Endodermal cell (in vitro differentiated cells): ENCODE data around the gene RASEF. TPM values are rescaled to one million over a fixed set of nuclear protein-coding genes. Genes with fewer than 3 reads are reported as not detected.

Experiments
- DNase-seq: peaks from one replicate; pipeline ENCODE4 v3.0.0-alpha.2; 2017
- H3K27ac ChIP-seq: 2 replicates; pipeline ENCODE4 v1.5.1; 2013; ENCODE audit warnings: mild to moderate bottlenecking, low read depth, low read length, moderate library complexity
- H3K27me3 ChIP-seq: 2 replicates; pipeline ENCODE4 v1.6.1; 2013; ENCODE audit warnings: mild to moderate bottlenecking, low read length, moderate library complexity; ENCODE audit not compliant: insufficient read depth, control insufficient read depth, poor library complexity, severe bottlenecking
- H3K36me3 ChIP-seq: 2 replicates; pipeline ENCODE4 v1.7.0; 2013; ENCODE audit warnings: mild to moderate bottlenecking, low read length, moderate library complexity; ENCODE audit not compliant: control insufficient read depth, insufficient read depth
- H3K4me1 ChIP-seq: one replicate; pipeline ENCODE4 v1.7.0; 2013; ENCODE audit warnings: low read length; ENCODE audit not compliant: control insufficient read depth, insufficient read depth
- H3K4me3 ChIP-seq: 2 replicates; pipeline ENCODE4 v1.5.1; 2013; ENCODE audit warnings: mild to moderate bottlenecking, low read length, moderate library complexity
- H3K9ac ChIP-seq: 2 replicates; pipeline ENCODE4 v1.6.1; 2013; ENCODE audit warnings: mild to moderate bottlenecking, low read length, moderate library complexity; ENCODE audit not compliant: poor library complexity, severe bottlenecking; ENCODE audit errors: extremely low read depth
- H3K9me3 ChIP-seq: 2 replicates; pipeline ENCODE4 v1.6.1; 2013; ENCODE audit warnings: mild to moderate bottlenecking, low read length, moderate library complexity; ENCODE audit not compliant: control insufficient read depth
- H3K27ac Mint-ChIP-seq: 2 replicates; pipeline ENCODE4 v1.8.0; 2020; ENCODE audit warnings: mixed read lengths
- H3K27me3 Mint-ChIP-seq: 2 replicates; pipeline ENCODE4 v1.8.0; 2021; ENCODE audit warnings: mild to moderate bottlenecking, mixed read lengths; ENCODE audit not compliant: insufficient read depth
- H3K36me3 Mint-ChIP-seq: 2 replicates; pipeline ENCODE4 v1.8.0; 2020; ENCODE audit warnings: low read depth, mixed read lengths
- H3K4me1 Mint-ChIP-seq: 2 replicates; pipeline ENCODE4 v1.8.0; 2020; ENCODE audit warnings: mixed read lengths
- H3K4me3 Mint-ChIP-seq: 2 replicates; pipeline ENCODE4 v1.8.0; 2020; ENCODE audit warnings: mild to moderate bottlenecking, moderate library complexity, mixed read lengths
- H3K9me3 Mint-ChIP-seq: 2 replicates; pipeline ENCODE4 v1.8.0; 2020; ENCODE audit warnings: mild to moderate bottlenecking, mixed read lengths
- WGBS, 2 experiments: methylation state at CpG; one replicate each; pipeline versions ENCODE4 v1.1.5 to v1.1.7; 2013; ENCODE audit warnings: missing lambda C conversion rate in 2 of 2, mixed read lengths in 1 of 2; ENCODE audit not compliant: insufficient coverage in 1 of 2, insufficient read length in 1 of 2; 5-methylcytosine and 5-hydroxymethylcytosine counted together
- total RNA-seq, 2 donors: library from RNA; stranded (reverse); fragmentation: NEBNext Ultra II Directional in 1 of 2; extraction: Animal tissue kit (Norgen Biotek cat#: 25700) in 1 of 2; gene quantifications; 2 replicates in 1 of 2; 3 replicates in 1 of 2; pipeline ENCODE4 v1.2.1, GENCODE V29; 2021
- TF ChIP-seq, protein P1 (sequence below): fragments of 200-600 bp; sonication (generic); conservative IDR thresholded peaks from 2 replicates; pipeline ENCODE4 v1.5.0; 2021; ENCODE audit warnings: antibody characterized with exemption, mild to moderate bottlenecking

RASEF gene
- total RNA-seq, 2 donors from 2014 or later = 1.1 to 1.7 TPM

GRCh38 chr9:83030391-83031107, 32.4 kb downstream of the RASEF start:
- Mint-ChIP-seq H3K36me3 (no peaks in the 10 kb centered on the region), H3K27ac (no peak overlapping the region), H3K27me3 (no peaks in the 10 kb centered on the region), H3K4me1 (no peaks in the 10 kb centered on the region), H3K9me3 (no peaks in the 10 kb centered on the region), H3K4me3 (no peak overlapping the region)
- TF ChIP-seq, protein P1, sequence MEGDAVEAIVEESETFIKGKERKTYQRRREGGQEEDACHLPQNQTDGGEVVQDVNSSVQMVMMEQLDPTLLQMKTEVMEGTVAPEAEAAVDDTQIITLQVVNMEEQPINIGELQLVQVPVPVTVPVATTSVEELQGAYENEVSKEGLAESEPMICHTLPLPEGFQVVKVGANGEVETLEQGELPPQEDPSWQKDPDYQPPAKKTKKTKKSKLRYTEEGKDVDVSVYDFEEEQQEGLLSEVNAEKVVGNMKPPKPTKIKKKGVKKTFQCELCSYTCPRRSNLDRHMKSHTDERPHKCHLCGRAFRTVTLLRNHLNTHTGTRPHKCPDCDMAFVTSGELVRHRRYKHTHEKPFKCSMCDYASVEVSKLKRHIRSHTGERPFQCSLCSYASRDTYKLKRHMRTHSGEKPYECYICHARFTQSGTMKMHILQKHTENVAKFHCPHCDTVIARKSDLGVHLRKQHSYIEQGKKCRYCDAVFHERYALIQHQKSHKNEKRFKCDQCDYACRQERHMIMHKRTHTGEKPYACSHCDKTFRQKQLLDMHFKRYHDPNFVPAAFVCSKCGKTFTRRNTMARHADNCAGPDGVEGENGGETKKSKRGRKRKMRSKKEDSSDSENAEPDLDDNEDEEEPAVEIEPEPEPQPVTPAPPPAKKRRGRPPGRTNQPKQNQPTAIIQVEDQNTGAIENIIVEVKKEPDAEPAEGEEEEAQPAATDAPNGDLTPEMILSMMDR = no peak
- Histone ChIP-seq H3K9me3 (no peaks in the 10 kb centered on the region), H3K27ac (no peak overlapping the region), H3K36me3 (no peaks in the 10 kb centered on the region), H3K27me3 (no peaks in the 10 kb centered on the region), H3K4me1 (no peaks in the 10 kb centered on the region), H3K4me3 (no peak overlapping the region), H3K9ac (no peak overlapping the region)
- WGBS, 2 experiments = 89 to 99% methylated on average over 5 to 6 of the region's 6 CpGs
- DNase-seq = no peak

DNA sequence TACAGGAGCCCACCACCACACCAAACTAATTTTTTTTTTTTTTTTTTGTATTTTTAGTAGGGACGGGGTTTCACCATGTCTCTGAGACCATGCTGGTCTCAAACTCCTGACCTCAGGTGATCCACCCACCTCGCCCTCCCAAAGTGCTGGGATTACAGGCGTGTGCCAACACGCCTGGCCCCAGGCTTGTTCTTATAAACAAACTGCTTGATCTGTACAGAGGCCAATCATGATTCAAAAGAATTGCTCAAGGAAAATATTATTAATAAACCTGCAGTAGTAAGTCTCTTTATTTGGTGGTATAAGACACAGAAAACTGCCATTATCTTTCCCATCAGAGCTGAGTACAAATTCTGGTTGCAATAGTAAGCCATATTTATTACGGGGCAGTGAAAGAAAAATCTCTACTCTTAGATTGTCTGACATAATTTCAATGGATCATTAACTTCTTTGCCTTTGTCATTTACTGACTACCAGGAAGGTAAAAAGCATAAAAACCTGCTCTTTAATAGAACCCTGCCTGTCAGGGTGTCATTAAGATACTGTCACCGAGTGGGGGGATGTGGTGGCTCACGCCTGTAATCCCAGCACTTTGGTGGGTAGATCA, 33.3 kb downstream of the RASEF start:
- no peak overlapping the region for H3K27ac Mint-ChIP-seq
- H3K4me1 Mint-ChIP-seq = no peaks in the 10 kb centered on the region
- no peak overlapping the region for H3K9ac ChIP-seq
- no peaks in the 10 kb centered on the region for H3K9me3 Mint-ChIP-seq
- H3K4me3 Mint-ChIP-seq = no peak overlapping the region
- no peaks in the 10 kb centered on the region for H3K36me3 ChIP-seq
- no peak overlapping the region for H3K4me3 ChIP-seq
- H3K4me1 ChIP-seq = no peaks in the 10 kb centered on the region
- TF ChIP-seq, protein P1 = no peak
- no peak overlapping the region for H3K27ac ChIP-seq
- no peaks in the 10 kb centered on the region for H3K36me3 Mint-ChIP-seq
- no peaks in the 10 kb centered on the region for H3K27me3 ChIP-seq
- WGBS, 2 experiments = 85 to 97% methylated on average over 7 of the region's 7 CpGs
- no peaks in the 10 kb centered on the region for H3K27me3 Mint-ChIP-seq
- H3K9me3 ChIP-seq = no peaks in the 10 kb centered on the region
- no peak for DNase-seq

- no peaks in the 10 kb centered on the region for H3K9me3 ChIP-seq
- H3K9me3 Mint-ChIP-seq = no peaks in the 10 kb centered on the region
- H3K36me3 ChIP-seq = no peaks in the 10 kb centered on the region
- no peaks in the 10 kb centered on the region for H3K27me3 Mint-ChIP-seq
- H3K27ac Mint-ChIP-seq = no peak overlapping the region
- H3K4me1 Mint-ChIP-seq = no peaks in the 10 kb centered on the region
- H3K36me3 Mint-ChIP-seq = no peaks in the 10 kb centered on the region
- H3K4me3 Mint-ChIP-seq = no peak overlapping the region
- TF ChIP-seq, protein P1 = no peak
- WGBS, 2 experiments = 90 to 100% methylated on average over 3 to 5 of the region's 5 CpGs
- no peak overlapping the region for H3K27ac ChIP-seq
- H3K4me1 ChIP-seq = no peaks in the 10 kb centered on the region
- H3K9ac ChIP-seq = no peak overlapping the region
- no peaks in the 10 kb centered on the region for H3K27me3 ChIP-seq
- no peak overlapping the region for H3K4me3 ChIP-seq
- no peak for DNase-seq
These were observed 35.6 kb downstream of the RASEF start for GRCh38 chr9:83027153-83027891.
